Measurements from ENCODE around the gene MLIP. TPM values are rescaled to one million over a fixed set of nuclear protein-coding genes. Genes with fewer than 3 reads are reported as not detected.

MLIP gene
- total RNA-seq, 4 donors from 2014 or later, result 3.1 to 16.7 (median 12.2) TPM

DNA sequence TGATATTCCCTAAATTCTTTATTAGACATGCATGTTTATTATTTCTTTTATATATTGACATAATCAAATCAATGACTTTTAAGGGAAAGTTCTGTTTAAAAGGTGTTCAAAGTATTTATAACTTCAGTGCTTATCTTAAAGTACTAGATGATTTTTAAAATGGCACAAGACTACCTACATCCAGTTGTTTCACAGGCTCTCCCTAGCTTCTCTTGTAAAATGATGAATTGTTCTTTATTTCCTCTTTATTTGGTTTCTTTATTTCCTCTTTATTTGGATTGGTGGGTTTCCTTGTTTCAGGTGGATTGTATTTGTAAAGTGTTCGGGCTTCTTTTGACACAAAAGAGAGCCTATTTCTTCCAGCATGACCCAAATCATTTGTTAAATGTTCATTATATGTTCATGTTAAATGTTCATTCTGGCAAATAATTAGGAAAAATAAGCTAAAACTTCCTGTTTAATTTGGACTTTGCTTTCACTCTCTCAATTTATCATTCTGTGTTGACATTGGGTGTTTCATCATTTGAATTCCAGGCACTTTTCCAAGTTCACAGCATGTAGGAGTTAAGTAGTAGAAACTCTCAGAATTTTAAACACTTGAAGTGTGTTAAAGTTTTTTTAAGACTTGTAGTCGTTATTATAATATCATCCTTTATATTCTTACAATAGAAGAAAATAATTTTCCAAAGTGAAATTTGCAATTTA is 24.6 kb downstream of the MLIP start:
- TF ChIP-seq, protein P1, sequence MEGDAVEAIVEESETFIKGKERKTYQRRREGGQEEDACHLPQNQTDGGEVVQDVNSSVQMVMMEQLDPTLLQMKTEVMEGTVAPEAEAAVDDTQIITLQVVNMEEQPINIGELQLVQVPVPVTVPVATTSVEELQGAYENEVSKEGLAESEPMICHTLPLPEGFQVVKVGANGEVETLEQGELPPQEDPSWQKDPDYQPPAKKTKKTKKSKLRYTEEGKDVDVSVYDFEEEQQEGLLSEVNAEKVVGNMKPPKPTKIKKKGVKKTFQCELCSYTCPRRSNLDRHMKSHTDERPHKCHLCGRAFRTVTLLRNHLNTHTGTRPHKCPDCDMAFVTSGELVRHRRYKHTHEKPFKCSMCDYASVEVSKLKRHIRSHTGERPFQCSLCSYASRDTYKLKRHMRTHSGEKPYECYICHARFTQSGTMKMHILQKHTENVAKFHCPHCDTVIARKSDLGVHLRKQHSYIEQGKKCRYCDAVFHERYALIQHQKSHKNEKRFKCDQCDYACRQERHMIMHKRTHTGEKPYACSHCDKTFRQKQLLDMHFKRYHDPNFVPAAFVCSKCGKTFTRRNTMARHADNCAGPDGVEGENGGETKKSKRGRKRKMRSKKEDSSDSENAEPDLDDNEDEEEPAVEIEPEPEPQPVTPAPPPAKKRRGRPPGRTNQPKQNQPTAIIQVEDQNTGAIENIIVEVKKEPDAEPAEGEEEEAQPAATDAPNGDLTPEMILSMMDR (IDR thresholded peaks at IDR 0.05), result no peak
- TF ChIP-seq POLR2AphosphoS5 (IDR thresholded peaks at IDR 0.05) (no peak), EP300 (IDR thresholded peaks at IDR 0.05) (no peak), POLR2A (IDR thresholded peaks at IDR 0.05) (no peak)
- 44% methylated on average over 2 of the region's 2 CpGs for WGBS
- Histone ChIP-seq H3K27ac (no peak overlapping the region), H3K36me3 (no peaks in the 10 kb centered on the region), H3K4me1 (no peaks in the 10 kb centered on the region), H3K4me3 (no peak overlapping the region), H3K27me3 (no peaks in the 10 kb centered on the region), H3K9me3 (no peaks in the 10 kb centered on the region)
- DNase-seq (ENCODE audit: low spot score in 2 of 2), result no peak

DNA sequence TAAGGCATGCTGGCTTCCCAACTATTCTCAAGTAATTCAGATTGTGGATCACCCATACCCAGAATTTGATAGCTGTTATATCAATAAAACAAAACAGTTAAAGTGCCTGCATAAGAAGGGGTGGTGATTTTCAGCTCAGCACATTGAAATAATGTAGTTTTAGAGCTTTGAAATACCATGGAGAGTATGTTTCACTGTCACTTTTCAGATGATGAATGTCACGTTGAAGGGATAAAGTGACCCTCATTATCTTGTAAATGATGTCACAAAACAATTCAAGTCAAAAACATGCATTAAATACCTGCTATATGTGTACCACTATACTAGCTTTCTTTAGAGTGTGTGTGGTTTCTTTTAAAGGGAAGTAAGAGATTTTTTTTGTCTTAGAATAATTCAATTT is 27.6 kb downstream of the MLIP start:
- no peak for DNase-seq (ENCODE audit: low spot score in 2 of 2)
- no peak for TF ChIP-seq POLR2A (IDR thresholded peaks at IDR 0.05)
- no peak for TF ChIP-seq EP300 (IDR thresholded peaks at IDR 0.05)
- TF ChIP-seq, protein P1 (IDR thresholded peaks at IDR 0.05), result no peak
- no peak for TF ChIP-seq POLR2AphosphoS5 (IDR thresholded peaks at IDR 0.05)
- H3K27me3 ChIP-seq, result no peaks in the 10 kb centered on the region
- no peak overlapping the region for H3K27ac ChIP-seq
- H3K4me1 ChIP-seq, result no peaks in the 10 kb centered on the region
- H3K9me3 ChIP-seq, result no peaks in the 10 kb centered on the region
- no peak overlapping the region for H3K4me3 ChIP-seq
- WGBS, result 65% methylated on average over 1 of the region's 1 CpG
- no peaks in the 10 kb centered on the region for H3K36me3 ChIP-seq

DNA sequence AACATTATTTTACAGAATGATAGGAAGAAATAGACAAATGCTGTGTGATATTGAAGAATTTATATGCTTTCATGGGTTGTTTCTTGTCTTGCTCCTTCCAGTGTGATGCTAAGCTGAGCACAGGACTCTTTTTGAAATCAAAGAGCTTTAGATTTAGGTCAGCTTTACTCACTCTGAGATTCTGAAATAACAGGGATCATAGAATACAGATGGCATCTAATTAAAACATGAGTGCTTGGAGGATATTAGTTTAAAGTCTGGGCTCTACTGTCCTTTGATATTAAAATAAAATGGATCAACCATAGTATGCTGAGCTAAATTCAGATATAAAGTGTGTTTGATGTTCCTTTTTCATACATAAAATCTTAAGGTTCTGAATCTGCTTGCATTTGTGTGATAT is 29.6 kb downstream of the MLIP start:
- Histone ChIP-seq H3K27ac (no peak overlapping the region), H3K4me1 (no peaks in the 10 kb centered on the region), H3K9me3 (no peaks in the 10 kb centered on the region), H3K4me3 (no peak overlapping the region), H3K36me3 (no peaks in the 10 kb centered on the region), H3K27me3 (no peaks in the 10 kb centered on the region)
- no peak for DNase-seq (ENCODE audit: low spot score in 2 of 2)
- TF ChIP-seq EP300 (IDR thresholded peaks at IDR 0.05) (no peak), POLR2AphosphoS5 (IDR thresholded peaks at IDR 0.05) (no peak), POLR2A (IDR thresholded peaks at IDR 0.05) (no peak)
- TF ChIP-seq, protein P1 (IDR thresholded peaks at IDR 0.05), result no peak

DNA sequence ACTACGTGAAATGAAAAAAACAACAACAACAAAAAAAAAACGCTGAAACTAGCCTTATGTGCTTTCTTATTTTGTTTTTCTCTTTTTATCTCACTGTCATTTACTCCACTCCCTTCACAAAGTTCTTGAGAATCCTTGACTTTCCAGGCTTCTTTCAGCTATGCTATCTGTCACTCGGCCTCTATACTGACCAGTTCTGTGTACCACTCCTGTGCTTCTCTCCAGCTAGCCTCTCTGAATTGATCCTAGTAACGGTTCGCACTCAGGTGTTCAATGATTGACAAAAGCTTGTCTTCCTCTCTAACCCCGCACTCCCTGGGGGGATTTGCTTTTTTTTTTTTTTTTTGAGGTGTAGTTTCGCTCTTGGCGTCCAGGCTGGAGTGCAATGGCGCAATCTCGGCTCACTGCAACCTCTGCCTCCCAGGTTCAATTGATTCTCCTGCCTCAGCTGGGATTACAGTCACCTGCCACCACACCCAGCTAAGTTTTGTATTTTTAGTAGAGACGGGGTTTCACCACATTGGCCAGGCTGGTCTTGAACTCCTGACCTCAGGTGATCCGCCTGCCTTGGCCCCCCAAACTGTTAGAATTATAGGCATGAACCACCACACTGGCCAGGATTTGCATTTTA is 31.8 kb downstream of the MLIP start:
- H3K27me3 ChIP-seq, result no peaks in the 10 kb centered on the region
- H3K4me3 ChIP-seq, result no peak overlapping the region
- no peak for DNase-seq (ENCODE audit: low spot score in 2 of 2)
- 90% methylated on average over 12 of the region's 12 CpGs for WGBS
- no peak overlapping the region for H3K27ac ChIP-seq
- H3K4me1 ChIP-seq, result no peaks in the 10 kb centered on the region
- TF ChIP-seq, protein P1 (IDR thresholded peaks at IDR 0.05), result no peak
- TF ChIP-seq POLR2AphosphoS5 (IDR thresholded peaks at IDR 0.05) (no peak), EP300 (IDR thresholded peaks at IDR 0.05) (no peak), POLR2A (IDR thresholded peaks at IDR 0.05) (no peak)
- no peaks in the 10 kb centered on the region for H3K9me3 ChIP-seq
- no peaks in the 10 kb centered on the region for H3K36me3 ChIP-seq

DNA sequence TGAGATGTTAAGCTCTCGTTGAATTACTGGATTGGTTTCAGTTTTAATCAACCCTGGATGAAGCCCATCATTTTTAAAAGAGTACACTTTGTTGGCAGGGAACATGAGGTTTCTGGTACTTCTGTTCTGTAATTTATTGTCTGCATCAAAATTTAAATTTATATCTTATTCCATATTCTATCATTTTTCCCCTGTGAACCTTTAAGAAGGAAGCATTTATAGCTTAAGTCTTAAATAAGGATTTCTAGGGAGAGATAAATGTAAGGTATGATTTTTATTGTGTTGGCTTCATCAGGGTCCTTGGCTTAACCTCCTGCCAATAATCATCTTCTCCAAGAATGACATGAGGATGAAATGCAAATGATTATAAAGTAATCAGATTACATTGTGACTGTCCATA is 40.6 kb downstream of the MLIP start:
- Histone ChIP-seq H3K9me3 (no peaks in the 10 kb centered on the region), H3K4me3 (no peak overlapping the region), H3K36me3 (no peaks in the 10 kb centered on the region), H3K27ac (no peak overlapping the region), H3K27me3 (no peaks in the 10 kb centered on the region), H3K4me1 (no peaks in the 10 kb centered on the region)
- TF ChIP-seq, protein P1 (IDR thresholded peaks at IDR 0.05), result no peak
- TF ChIP-seq POLR2A (IDR thresholded peaks at IDR 0.05), result no peak
- TF ChIP-seq EP300 (IDR thresholded peaks at IDR 0.05), result no peak
- TF ChIP-seq POLR2AphosphoS5 (IDR thresholded peaks at IDR 0.05), result no peak
- WGBS, result 14% methylated on average over 1 of the region's 1 CpG
- no peak for DNase-seq (ENCODE audit: low spot score in 2 of 2)

Data from suprapubic skin (tissue), 4 donors.